ENCODE results near the gene CSNK1A1.
"Not testable (repeated sequence)": the region's sequence is repeated elsewhere in the genome, so short reads cannot be mapped to it uniquely, and the experiment has no call there.

The CSNK1A1 gene

GRCh38 chr5:149453618-149454415 lies 97.4 kb downstream of the CSNK1A1 start:
- DNase-seq = no peak

GRCh38 chr5:149452665-149453617 lies 98.3 kb downstream of the CSNK1A1 start:
- DNase-seq = no peak

GRCh38 chr5:149452007-149452664 lies 99.1 kb downstream of the CSNK1A1 start:
- DNase-seq = no peak

- DNase-seq = no peak
Observed at GRCh38 chr5:149450199-149450598, 101.0 kb downstream of the CSNK1A1 start.

GRCh38 chr5:149448831-149449714 lies 102.2 kb downstream of the CSNK1A1 start:
- no peak for DNase-seq

- no peak for DNase-seq
Observed at GRCh38 chr5:149448431-149448830, 102.8 kb downstream of the CSNK1A1 start.

- DNase-seq = no peak
Observed at GRCh38 chr5:149447373-149448367, 103.6 kb downstream of the CSNK1A1 start.

- not testable (repeated sequence) for DNase-seq
Observed at GRCh38 chr5:149446794-149447193, 104.4 kb downstream of the CSNK1A1 start.

GRCh38 chr5:149445739-149446369 lies 105.4 kb downstream of the CSNK1A1 start:
- no peak for DNase-seq

GRCh38 chr5:149445343-149445738 lies 105.9 kb downstream of the CSNK1A1 start:
- DNase-seq = no peak

GRCh38 chr5:149444430-149444829 lies 106.8 kb downstream of the CSNK1A1 start:
- not testable (repeated sequence) for DNase-seq

GRCh38 chr5:149443210-149443609 lies 108.0 kb downstream of the CSNK1A1 start:
- DNase-seq = no peak

- DNase-seq = peak; percentile 54 to 64
Observed at GRCh38 chr5:149442563-149443182, 108.6 kb downstream of the CSNK1A1 start.

Data from CD4-positive, alpha-beta T cell treated with Interferon alpha-2 for 1 hour (primary cell).